ENCODE data around the gene NPIPA1.
"Not testable (repeated sequence)": the region's sequence is repeated elsewhere in the genome, so short reads cannot be mapped to it uniquely, and the experiment has no call there.

GRCh38 chr16:14930971-14931370 lies 6.3 kb upstream of the NPIPA1 start:
- TF ChIP-seq, protein P1, sequence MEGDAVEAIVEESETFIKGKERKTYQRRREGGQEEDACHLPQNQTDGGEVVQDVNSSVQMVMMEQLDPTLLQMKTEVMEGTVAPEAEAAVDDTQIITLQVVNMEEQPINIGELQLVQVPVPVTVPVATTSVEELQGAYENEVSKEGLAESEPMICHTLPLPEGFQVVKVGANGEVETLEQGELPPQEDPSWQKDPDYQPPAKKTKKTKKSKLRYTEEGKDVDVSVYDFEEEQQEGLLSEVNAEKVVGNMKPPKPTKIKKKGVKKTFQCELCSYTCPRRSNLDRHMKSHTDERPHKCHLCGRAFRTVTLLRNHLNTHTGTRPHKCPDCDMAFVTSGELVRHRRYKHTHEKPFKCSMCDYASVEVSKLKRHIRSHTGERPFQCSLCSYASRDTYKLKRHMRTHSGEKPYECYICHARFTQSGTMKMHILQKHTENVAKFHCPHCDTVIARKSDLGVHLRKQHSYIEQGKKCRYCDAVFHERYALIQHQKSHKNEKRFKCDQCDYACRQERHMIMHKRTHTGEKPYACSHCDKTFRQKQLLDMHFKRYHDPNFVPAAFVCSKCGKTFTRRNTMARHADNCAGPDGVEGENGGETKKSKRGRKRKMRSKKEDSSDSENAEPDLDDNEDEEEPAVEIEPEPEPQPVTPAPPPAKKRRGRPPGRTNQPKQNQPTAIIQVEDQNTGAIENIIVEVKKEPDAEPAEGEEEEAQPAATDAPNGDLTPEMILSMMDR (IDR thresholded peaks at IDR 0.05): not testable (repeated sequence)
- not testable (repeated sequence) for TF ChIP-seq POLR2A (IDR thresholded peaks at IDR 0.05)
